K562 (cell line): ENCODE data around the gene LTBP1. TPM values are rescaled to one million over a fixed set of nuclear protein-coding genes. Genes with fewer than 3 reads are reported as not detected.

Experiments used
- ATAC-seq: fragments of 200-7000 bp; cut with Tn5 transposase; 3 replicates; pipeline ENCODE4 v1.9.1; 2020; ENCODE audit warnings: moderate library complexity
- BruUV-seq: library from RNA; stranded (reverse); fragments of 400-500 nt; replicated peaks from 2 replicates; lab custom pipeline; 2021; lab: Mats Ljungman, UMichigan
- CTCF ChIA-PET: fragments of 300-600 bp; formaldehyde crosslinking; extraction: SDS; loops from one replicate; lab custom pipeline; 2021; ENCODE audit warnings: low intra/inter-chr PET ratio; lab: Yijun Ruan, JAX
- POLR2A ChIA-PET: fragments of 300-600, 350-650 bp; sonication (Branson Sonifier 250); formaldehyde crosslinking; extraction: SDS; loops from one replicate; lab custom pipeline; 2021; ENCODE audit warnings: antibody characterized with exemption, inconsistent platforms; lab: Yijun Ruan, JAX
- DNase-seq, 4 experiments: peaks; one replicate each; pipeline versions ENCODE4 v3.0.0 to v3.0.0-alpha.2; 2011 to 2018; ENCODE audit warnings: low spot score in 3 of 4, mixed read lengths in 3 of 4; ENCODE audit errors: extremely low read depth in 1 of 4
- FAIRE-seq: peaks from 2 replicates; lab custom pipeline; 2011; peaks lifted over from hg19 to GRCh38; lab: Jason Lieb, UNC
- H2AFZ ChIP-seq: 2 replicates; pipeline ENCODE4 v1.6.0; 2011; ENCODE audit warnings: low read depth, low read length, control low read depth, inconsistent platforms
- H3K27ac ChIP-seq: fragments of 200-600 bp; 3 replicates; pipeline ENCODE4 v1.8.0; 2011; ENCODE audit warnings: low read depth, mild to moderate bottlenecking, control low read depth, inconsistent platforms, low read length, moderate library complexity, mixed read lengths; ENCODE audit errors: extremely low read depth
- H3K27me3 ChIP-seq, 2 experiments: fragments of 300-600 bp in 1 of 2; 2 replicates in 1 of 2; 3 replicates in 1 of 2; pipeline versions ENCODE4 v1.6.0 to v1.8.0; 2011; ENCODE audit warnings: inconsistent platforms in 2 of 2, low read length in 2 of 2, mild to moderate bottlenecking in 1 of 2, mixed read lengths in 1 of 2, moderate library complexity in 1 of 2; ENCODE audit not compliant: control insufficient read depth in 2 of 2, insufficient read depth in 2 of 2
- H3K36me3 ChIP-seq: fragments of 300-600 bp; 3 replicates; pipeline ENCODE4 v1.8.0; 2011; ENCODE audit warnings: mild to moderate bottlenecking, low read length, inconsistent platforms; ENCODE audit not compliant: control insufficient read depth, insufficient read depth
- H3K4me1 ChIP-seq, 2 experiments: fragments of 200-600 bp in 1 of 2; replicated peaks in 1 of 2; 2 replicates in 1 of 2; 3 replicates in 1 of 2; pipeline versions ENCODE4 v1.5.1 to v1.8.0; 2011; ENCODE audit warnings: inconsistent platforms in 2 of 2, low read length in 2 of 2, mild to moderate bottlenecking in 1 of 2, mixed read lengths in 1 of 2, moderate library complexity in 1 of 2; ENCODE audit not compliant: control insufficient read depth in 2 of 2, insufficient read depth in 2 of 2
- H3K4me2 ChIP-seq: 2 replicates; pipeline ENCODE4 v1.6.1; 2011; ENCODE audit warnings: low read length, control low read depth, inconsistent platforms, mixed read lengths; ENCODE audit not compliant: insufficient read depth
- H3K4me3 ChIP-seq: fragments of 200-600 bp; sonication (generic), shearing (Covaris generic); 2 replicates; pipeline ENCODE4 v1.5.1; 2016; ENCODE audit warnings: control low read depth, inconsistent platforms
- H3K79me2 ChIP-seq: fragments of 200-600 bp; 3 replicates; pipeline ENCODE4 v1.8.0; 2011; ENCODE audit warnings: low read length, inconsistent platforms; ENCODE audit not compliant: control insufficient read depth, insufficient read depth
- H3K9ac ChIP-seq, 2 experiments: 2 replicates each; pipeline versions ENCODE4 v1.6.0 to v1.6.1; 2011; ENCODE audit warnings: low read depth in 2 of 2, low read length in 2 of 2, control low read depth in 1 of 2, inconsistent platforms in 1 of 2, mild to moderate bottlenecking in 1 of 2, mixed read lengths in 1 of 2; ENCODE audit not compliant: insufficient read depth in 1 of 2
- H3K9me1 ChIP-seq: one replicate; pipeline ENCODE4 v1.6.0; 2011; ENCODE audit warnings: inconsistent platforms, mild to moderate bottlenecking, low read length, moderate library complexity; ENCODE audit not compliant: control insufficient read depth, insufficient read depth
- H3K9me3 ChIP-seq: replicated peaks from 2 replicates; pipeline ENCODE4 v1.5.1; 2011; ENCODE audit warnings: low read depth, low read length, inconsistent platforms; ENCODE audit not compliant: control insufficient read depth, insufficient read depth
- H4K20me1 ChIP-seq: replicated peaks from 2 replicates; pipeline ENCODE4 v1.6.1; 2011; ENCODE audit warnings: low read length, inconsistent platforms, mixed read lengths; ENCODE audit not compliant: control insufficient read depth, insufficient read depth
- COPS2 ChIP-seq: fragments of 450-650 bp; conservative IDR thresholded peaks from 2 replicates; pipeline ENCODE4 v1.6.1; 2016; ENCODE audit warnings: mild to moderate bottlenecking, moderate library complexity
- EP400 ChIP-seq: fragments of 450-650 bp; IDR thresholded peaks from 2 replicates; pipeline ENCODE4 v1.6.1; 2017; ENCODE audit warnings: antibody characterized with exemption, mild to moderate bottlenecking, moderate library complexity
- JUNB ChIP-seq: fragments of 450-650 bp; formaldehyde crosslinking; conservative IDR thresholded peaks from 2 replicates; pipeline ENCODE4 v1.4.0; 2020; ENCODE audit warnings: mild to moderate bottlenecking
- MEIS2 ChIP-seq: fragments of 450-650 bp; IDR thresholded peaks from 2 replicates; pipeline ENCODE4 v1.6.1; 2014; ENCODE audit warnings: mild to moderate bottlenecking; ENCODE audit not compliant: partially characterized antibody
- MLX ChIP-seq, 2 experiments: fragments of 450-650 bp in 1 of 2; sonication (generic) in 1 of 2; formaldehyde crosslinking; conservative IDR thresholded peaks; 2 replicates each; pipeline versions ENCODE4 v1.4.0 to v1.8.1; 2020 to 2022; ENCODE audit warnings: mild to moderate bottlenecking in 1 of 2, missing genetic modification reagents in 1 of 2
- NCOA6 ChIP-seq: fragments of 450-650 bp; IDR thresholded peaks from 2 replicates; pipeline ENCODE4 v1.6.1; 2017; ENCODE audit warnings: mild to moderate bottlenecking
- POLR2G ChIP-seq: fragments of 200-400 bp; formaldehyde crosslinking; IDR thresholded peaks from 2 replicates; pipeline ENCODE4 v1.6.1; 2017; ENCODE audit warnings: low read depth, mild to moderate bottlenecking, antibody characterized with exemption, low read length, moderate library complexity
- TEAD4 ChIP-seq, 2 experiments: sonication (generic) in 1 of 2; formaldehyde crosslinking in 1 of 2; IDR thresholded peaks; 2 replicates each; pipeline versions ENCODE4 v1.6.1 to v1.8.0; 2012 to 2022; ENCODE audit warnings: borderline replicate concordance in 1 of 2, inconsistent platforms in 1 of 2, low read length in 1 of 2, mild to moderate bottlenecking in 1 of 2, missing genetic modification reagents in 1 of 2
- ZNF347 ChIP-seq: fragments of 450-650 bp; formaldehyde crosslinking; IDR thresholded peaks from 2 replicates; pipeline ENCODE4 v1.4.0; 2020; ENCODE audit warnings: low read depth, mild to moderate bottlenecking, moderate library complexity
- ZNF384 ChIP-seq: IDR thresholded peaks from 2 replicates; pipeline ENCODE4 v1.6.1; 2012; ENCODE audit warnings: low read depth, low read length, improper control_type of control experiment
- ZNF518B ChIP-seq: fragments of 250-450 bp; sonication (Bioruptor Pico); IDR thresholded peaks from 2 replicates; pipeline ENCODE4 v1.5.0; 2021; ENCODE audit warnings: mild to moderate bottlenecking, moderate library complexity
- ZNF77 ChIP-seq: fragments of 250-450 bp; sonication (Bioruptor Pico); IDR thresholded peaks from 2 replicates; pipeline ENCODE4 v1.5.0; 2020
- in situ Hi-C: fragments of 300-500 bp; cut with MboI; formaldehyde crosslinking; loops from 4 replicates; pipeline ENCODE4 v1.15.0; 2018; ENCODE audit warnings: inconsistent platforms, mixed read lengths
- intact Hi-C: fragments of 100-400 bp; cut with micrococcal nuclease; formaldehyde crosslinking; loops from 2 replicates; pipeline ENCODE4 v1.14.2; 2022
- polyA plus RNA-seq, 8 experiments: library from polyadenylated mRNA; depleted of rRNA in 4 of 8; stranded (reverse) in 5 of 8; unstranded in 3 of 8; fragments of >200 nt; fragmentation: Nextera tagmentation in 2 of 8; fragmentation: Illumina TruSeq in 1 of 8; extraction: Ambion mirVana in 2 of 8; extraction: Trizol in 1 of 8; gene quantifications; 2 replicates each; pipeline versions ENCODE4 v1.2.1 to v1.2.3, GENCODE V29; 2011 to 2014; ENCODE audit warnings: inconsistent platforms in 1 of 8, missing spikeins in 1 of 8
- total RNA-seq, 7 experiments: library from RNA; depleted of rRNA in 6 of 7; stranded (reverse); fragments of >200 nt in 6 of 7; fragmentation: Illumina TruSeq in 2 of 7; extraction: Trizol in 2 of 7; gene quantifications; 2 replicates each; pipeline versions ENCODE4 v1.2.1 to v1.2.3, GENCODE V29; 2011 to 2021; ENCODE audit warnings: low replicate concordance in 1 of 7
- TF ChIP-seq, protein P1 (sequence below): fragments of 450-650 bp; IDR thresholded peaks from 2 replicates; pipeline ENCODE4 v1.6.1; 2016
- TF ChIP-seq, protein P2 (sequence below): fragments of 450-650 bp; IDR thresholded peaks from 2 replicates; pipeline ENCODE4 v1.6.1; 2017; ENCODE audit warnings: antibody characterized with exemption, mild to moderate bottlenecking

LTBP1 gene
- total and polyA plus RNA-seq, 9 of the 15 experiments (the other 6 are each of a cell fraction or from before 2014, with no cell fraction given), result 3.6 to 16.4 (median 8.5) TPM

DNA sequence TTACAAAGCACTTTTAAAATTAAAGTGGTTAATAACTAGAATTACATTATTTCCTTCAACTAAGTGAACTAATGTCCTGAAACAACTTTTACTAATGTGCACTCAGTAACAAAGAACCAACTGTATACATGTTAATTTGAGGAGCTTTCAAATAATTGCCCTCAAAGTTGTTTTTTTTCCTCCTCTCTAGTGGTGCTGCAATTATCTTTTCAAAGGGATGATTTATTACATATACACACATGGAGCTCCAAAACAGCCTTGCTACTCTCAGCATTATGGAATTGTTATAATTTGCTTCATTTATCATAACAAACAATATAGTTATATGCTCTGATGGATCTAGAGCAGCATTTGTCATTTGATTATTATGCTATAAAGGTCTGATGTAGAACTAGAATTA, 283.4 kb downstream of the LTBP1 start:
- H2AFZ ChIP-seq, result no peak overlapping the region
- no TSS peak for BruUV-seq
- no peaks in the 10 kb centered on the region for H3K27me3 ChIP-seq
- H3K27ac ChIP-seq, result no peak overlapping the region
- H3K4me3 ChIP-seq, result no peak overlapping the region
- ChIA-PET CTCF (no interaction called here), POLR2A (interaction anchor here (0.7 kb wide), 1 partner anchor 11 kb away, joined by 4 read pairs; no protein-coding TSS in a partner anchor)
- no peaks in the 10 kb centered on the region for H3K36me3 ChIP-seq
- no peaks in the 10 kb centered on the region for H3K79me2 ChIP-seq
- DNase-seq (no peak), ATAC-seq (no peak), FAIRE-seq (no peak)
- H3K9me3 ChIP-seq, result no peaks in the 10 kb centered on the region
- H3K4me1 ChIP-seq, result peaks cover 0 to 3% of the 10 kb centered on the region in 2 experiments; a peak in 2 of 5 replicates
- no peaks in the 10 kb centered on the region for H4K20me1 ChIP-seq
- no peaks in the 10 kb centered on the region for H3K9me1 ChIP-seq
- in situ Hi-C loops, result no loop called here
- no peak overlapping the region for H3K4me2 ChIP-seq
- intact Hi-C loops, result no loop called here
- no peak overlapping the region for H3K9ac ChIP-seq
- no peak for TF ChIP-seq ZNF77
- TF ChIP-seq NCOA6, result no peak
- no peak for TF ChIP-seq JUNB (CRISPR knock-in tag)
- no peak for TF ChIP-seq ZNF518B
- no peak for TF ChIP-seq POLR2G
- no peak for TF ChIP-seq ZNF347
- no peak for TF ChIP-seq ZNF384
- no peak for TF ChIP-seq TEAD4 (IDR thresholded peaks at IDR 0.05; ENCODE audit: low read length)
- no peak for TF ChIP-seq TEAD4 (CRISPR knock-in tag; IDR thresholded peaks at IDR 0.05; ENCODE audit: borderline replicate concordance)
- TF ChIP-seq, protein P1, sequence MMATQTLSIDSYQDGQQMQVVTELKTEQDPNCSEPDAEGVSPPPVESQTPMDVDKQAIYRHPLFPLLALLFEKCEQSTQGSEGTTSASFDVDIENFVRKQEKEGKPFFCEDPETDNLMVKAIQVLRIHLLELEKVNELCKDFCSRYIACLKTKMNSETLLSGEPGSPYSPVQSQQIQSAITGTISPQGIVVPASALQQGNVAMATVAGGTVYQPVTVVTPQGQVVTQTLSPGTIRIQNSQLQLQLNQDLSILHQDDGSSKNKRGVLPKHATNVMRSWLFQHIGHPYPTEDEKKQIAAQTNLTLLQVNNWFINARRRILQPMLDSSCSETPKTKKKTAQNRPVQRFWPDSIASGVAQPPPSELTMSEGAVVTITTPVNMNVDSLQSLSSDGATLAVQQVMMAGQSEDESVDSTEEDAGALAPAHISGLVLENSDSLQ, result peak; percentile 61; the same call in 1 of the 2 replicates
- peak; percentile 75 for TF ChIP-seq MEIS2
- TF ChIP-seq, protein P2, sequence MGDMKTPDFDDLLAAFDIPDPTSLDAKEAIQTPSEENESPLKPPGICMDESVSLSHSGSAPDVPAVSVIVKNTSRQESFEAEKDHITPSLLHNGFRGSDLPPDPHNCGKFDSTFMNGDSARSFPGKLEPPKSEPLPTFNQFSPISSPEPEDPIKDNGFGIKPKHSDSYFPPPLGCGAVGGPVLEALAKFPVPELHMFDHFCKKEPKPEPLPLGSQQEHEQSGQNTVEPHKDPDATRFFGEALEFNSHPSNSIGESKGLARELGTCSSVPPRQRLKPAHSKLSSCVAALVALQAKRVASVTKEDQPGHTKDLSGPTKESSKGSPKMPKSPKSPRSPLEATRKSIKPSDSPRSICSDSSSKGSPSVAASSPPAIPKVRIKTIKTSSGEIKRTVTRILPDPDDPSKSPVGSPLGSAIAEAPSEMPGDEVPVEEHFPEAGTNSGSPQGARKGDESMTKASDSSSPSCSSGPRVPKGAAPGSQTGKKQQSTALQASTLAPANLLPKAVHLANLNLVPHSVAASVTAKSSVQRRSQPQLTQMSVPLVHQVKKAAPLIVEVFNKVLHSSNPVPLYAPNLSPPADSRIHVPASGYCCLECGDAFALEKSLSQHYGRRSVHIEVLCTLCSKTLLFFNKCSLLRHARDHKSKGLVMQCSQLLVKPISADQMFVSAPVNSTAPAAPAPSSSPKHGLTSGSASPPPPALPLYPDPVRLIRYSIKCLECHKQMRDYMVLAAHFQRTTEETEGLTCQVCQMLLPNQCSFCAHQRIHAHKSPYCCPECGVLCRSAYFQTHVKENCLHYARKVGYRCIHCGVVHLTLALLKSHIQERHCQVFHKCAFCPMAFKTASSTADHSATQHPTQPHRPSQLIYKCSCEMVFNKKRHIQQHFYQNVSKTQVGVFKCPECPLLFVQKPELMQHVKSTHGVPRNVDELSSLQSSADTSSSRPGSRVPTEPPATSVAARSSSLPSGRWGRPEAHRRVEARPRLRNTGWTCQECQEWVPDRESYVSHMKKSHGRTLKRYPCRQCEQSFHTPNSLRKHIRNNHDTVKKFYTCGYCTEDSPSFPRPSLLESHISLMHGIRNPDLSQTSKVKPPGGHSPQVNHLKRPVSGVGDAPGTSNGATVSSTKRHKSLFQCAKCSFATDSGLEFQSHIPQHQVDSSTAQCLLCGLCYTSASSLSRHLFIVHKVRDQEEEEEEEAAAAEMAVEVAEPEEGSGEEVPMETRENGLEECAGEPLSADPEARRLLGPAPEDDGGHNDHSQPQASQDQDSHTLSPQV, result no peak
- no peak for TF ChIP-seq COPS2
- no peak for TF ChIP-seq EP400
- TF ChIP-seq MLX (CRISPR knock-in tag; conservative IDR thresholded peaks at IDR 0.05), result no peak
